Measurements from ENCODE around the gene NINJ1.

DNA sequence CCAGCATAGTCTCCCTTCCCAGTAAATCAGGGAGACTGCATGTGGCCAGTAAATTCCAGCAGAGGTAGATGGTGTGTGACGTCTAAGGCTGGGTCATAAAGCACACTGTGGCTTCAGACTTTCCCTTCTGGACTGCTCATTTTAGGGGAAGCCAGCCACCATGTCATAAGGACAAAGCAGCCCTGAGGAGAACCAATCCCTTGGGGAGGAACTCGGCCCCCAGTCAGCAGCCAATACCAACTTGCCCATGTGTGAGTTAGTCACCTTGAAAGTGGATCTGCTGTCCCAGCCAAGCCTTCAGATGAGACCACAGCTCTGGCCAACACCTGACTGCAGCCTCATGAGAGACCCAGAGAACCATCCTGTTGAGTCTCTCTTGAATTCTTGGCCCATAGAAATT lies 14.7 kb upstream of the NINJ1 start:
- TF ChIP-seq, protein P1, sequence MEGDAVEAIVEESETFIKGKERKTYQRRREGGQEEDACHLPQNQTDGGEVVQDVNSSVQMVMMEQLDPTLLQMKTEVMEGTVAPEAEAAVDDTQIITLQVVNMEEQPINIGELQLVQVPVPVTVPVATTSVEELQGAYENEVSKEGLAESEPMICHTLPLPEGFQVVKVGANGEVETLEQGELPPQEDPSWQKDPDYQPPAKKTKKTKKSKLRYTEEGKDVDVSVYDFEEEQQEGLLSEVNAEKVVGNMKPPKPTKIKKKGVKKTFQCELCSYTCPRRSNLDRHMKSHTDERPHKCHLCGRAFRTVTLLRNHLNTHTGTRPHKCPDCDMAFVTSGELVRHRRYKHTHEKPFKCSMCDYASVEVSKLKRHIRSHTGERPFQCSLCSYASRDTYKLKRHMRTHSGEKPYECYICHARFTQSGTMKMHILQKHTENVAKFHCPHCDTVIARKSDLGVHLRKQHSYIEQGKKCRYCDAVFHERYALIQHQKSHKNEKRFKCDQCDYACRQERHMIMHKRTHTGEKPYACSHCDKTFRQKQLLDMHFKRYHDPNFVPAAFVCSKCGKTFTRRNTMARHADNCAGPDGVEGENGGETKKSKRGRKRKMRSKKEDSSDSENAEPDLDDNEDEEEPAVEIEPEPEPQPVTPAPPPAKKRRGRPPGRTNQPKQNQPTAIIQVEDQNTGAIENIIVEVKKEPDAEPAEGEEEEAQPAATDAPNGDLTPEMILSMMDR (IDR thresholded peaks at IDR 0.05) = no peak
- no peak for TF ChIP-seq ZFX (IDR thresholded peaks at IDR 0.05; ENCODE audit: borderline replicate concordance)

Data from 22Rv1 (cell line).